ENCODE results near the gene RBBP7.

GRCh38 chrX:16814597-16814996 is 55.6 kb downstream of the RBBP7 start:
- TF ChIP-seq CTCF (IDR thresholded peaks at IDR 0.05; ENCODE audit: low read depth, low read length) (no peak), EZH2phosphoT487 (IDR thresholded peaks at IDR 0.05; ENCODE audit: low read depth) (no peak)
